Stomach (tissue), 4 donors: ENCODE measurements around the gene VEZF1.

Experiments used
- EP300 ChIP-seq: sonication (generic); formaldehyde crosslinking; IDR thresholded peaks from one replicate; pipeline ENCODE4 v1.6.1; 2017; ENCODE audit warnings: antibody characterized with exemption
- POLR2A ChIP-seq, 4 donors: fragments of 450-650 bp; IDR thresholded peaks; one replicate each; pipeline ENCODE4 v1.6.1; 2016; ENCODE audit warnings: antibody characterized with exemption in 4 of 4, control low read depth in 2 of 4, mild to moderate bottlenecking in 1 of 4, moderate library complexity in 1 of 4
- TF ChIP-seq, protein P1 (sequence below), 7 experiments: fragments of 450-650 bp in 4 of 7; fragments of 200-600 bp in 3 of 7; sonication (generic) in 3 of 7; IDR thresholded peaks; one replicate each; pipeline ENCODE4 v1.5.1; 2016 to 2019; ENCODE audit warnings: antibody characterized with exemption in 7 of 7, control low read depth in 2 of 7, mild to moderate bottlenecking in 1 of 7

DNA sequence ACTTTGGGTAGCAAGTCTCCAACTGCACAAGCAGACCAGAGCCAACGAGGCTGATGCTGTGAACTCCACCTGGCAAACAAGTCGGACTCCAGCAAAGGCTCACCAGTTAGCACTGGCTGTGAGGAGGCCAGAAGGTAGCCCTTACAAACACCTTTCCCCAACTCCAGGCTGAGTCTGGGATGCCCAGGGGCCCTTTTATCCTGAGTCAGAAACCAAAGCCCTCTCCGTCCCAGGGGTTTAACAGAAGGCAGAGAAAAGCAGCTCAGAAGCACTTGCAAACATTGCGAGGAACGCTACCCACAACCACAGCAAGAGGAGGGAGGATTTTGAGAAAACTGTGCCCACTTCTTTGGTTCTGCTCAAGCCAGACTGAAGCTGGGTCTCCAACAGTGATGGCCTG lies 57.8 kb downstream of the VEZF1 start:
- TF ChIP-seq POLR2A (IDR thresholded peaks at IDR 0.05) (no peak), EP300 (no peak)
- TF ChIP-seq, protein P1, sequence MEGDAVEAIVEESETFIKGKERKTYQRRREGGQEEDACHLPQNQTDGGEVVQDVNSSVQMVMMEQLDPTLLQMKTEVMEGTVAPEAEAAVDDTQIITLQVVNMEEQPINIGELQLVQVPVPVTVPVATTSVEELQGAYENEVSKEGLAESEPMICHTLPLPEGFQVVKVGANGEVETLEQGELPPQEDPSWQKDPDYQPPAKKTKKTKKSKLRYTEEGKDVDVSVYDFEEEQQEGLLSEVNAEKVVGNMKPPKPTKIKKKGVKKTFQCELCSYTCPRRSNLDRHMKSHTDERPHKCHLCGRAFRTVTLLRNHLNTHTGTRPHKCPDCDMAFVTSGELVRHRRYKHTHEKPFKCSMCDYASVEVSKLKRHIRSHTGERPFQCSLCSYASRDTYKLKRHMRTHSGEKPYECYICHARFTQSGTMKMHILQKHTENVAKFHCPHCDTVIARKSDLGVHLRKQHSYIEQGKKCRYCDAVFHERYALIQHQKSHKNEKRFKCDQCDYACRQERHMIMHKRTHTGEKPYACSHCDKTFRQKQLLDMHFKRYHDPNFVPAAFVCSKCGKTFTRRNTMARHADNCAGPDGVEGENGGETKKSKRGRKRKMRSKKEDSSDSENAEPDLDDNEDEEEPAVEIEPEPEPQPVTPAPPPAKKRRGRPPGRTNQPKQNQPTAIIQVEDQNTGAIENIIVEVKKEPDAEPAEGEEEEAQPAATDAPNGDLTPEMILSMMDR (IDR thresholded peaks at IDR 0.05), result no peak
